GM12873 (cell line): ENCODE measurements around the gene MPIG6B.

ENCODE experiments used
- TF ChIP-seq, protein P1 (sequence below): IDR thresholded peaks from 2 replicates; pipeline ENCODE4 v1.5.1; 2012; ENCODE audit warnings: low read depth, mild to moderate bottlenecking, moderate library complexity, low read length, control low read depth; ENCODE audit not compliant: insufficient read depth; ENCODE audit errors: missing control alignments

Gene MPIG6B, protein sequence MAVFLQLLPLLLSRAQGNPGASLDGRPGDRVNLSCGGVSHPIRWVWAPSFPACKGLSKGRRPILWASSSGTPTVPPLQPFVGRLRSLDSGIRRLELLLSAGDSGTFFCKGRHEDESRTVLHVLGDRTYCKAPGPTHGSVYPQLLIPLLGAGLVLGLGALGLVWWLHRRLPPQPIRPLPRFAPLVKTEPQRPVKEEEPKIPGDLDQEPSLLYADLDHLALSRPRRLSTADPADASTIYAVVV

GRCh38 chr6:31723245-31723979 is at the start of gene MPIG6B:
Gene MPIG6B, plus strand, starts transcription at chr6:31723373. Its CDS starts 11 bp downstream, at chr6:31723384.
- TF ChIP-seq, protein P1, sequence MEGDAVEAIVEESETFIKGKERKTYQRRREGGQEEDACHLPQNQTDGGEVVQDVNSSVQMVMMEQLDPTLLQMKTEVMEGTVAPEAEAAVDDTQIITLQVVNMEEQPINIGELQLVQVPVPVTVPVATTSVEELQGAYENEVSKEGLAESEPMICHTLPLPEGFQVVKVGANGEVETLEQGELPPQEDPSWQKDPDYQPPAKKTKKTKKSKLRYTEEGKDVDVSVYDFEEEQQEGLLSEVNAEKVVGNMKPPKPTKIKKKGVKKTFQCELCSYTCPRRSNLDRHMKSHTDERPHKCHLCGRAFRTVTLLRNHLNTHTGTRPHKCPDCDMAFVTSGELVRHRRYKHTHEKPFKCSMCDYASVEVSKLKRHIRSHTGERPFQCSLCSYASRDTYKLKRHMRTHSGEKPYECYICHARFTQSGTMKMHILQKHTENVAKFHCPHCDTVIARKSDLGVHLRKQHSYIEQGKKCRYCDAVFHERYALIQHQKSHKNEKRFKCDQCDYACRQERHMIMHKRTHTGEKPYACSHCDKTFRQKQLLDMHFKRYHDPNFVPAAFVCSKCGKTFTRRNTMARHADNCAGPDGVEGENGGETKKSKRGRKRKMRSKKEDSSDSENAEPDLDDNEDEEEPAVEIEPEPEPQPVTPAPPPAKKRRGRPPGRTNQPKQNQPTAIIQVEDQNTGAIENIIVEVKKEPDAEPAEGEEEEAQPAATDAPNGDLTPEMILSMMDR: no peak

DNA sequence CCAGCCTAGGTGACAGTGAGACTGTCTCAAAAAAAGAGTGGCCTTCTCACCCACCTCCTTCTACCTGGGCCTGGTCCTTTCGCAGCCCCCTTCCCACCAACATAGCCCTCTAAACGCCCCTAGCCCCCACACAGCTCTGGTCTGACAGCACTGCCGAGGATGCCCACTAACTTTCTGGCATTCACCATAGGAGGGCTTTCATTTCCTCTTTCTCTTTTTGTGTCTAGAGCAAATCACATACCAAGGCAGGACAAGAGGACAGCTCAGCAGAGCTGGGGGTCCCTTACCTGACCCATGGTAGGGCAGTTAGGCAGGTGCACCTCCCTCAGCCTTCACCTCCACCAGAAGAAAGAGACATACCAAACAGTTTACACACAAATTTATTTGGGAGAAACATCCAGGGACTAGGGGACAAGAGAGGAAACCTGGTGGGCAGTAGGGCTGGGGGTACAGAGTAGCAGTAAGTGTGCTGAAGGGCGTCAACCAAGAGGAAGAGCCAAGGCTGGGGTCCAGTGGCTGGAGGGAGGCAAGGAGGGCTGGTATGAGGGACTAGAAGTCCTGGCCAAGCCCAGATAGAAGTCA is 46.8 kb upstream of the MPIG6B start:
- TF ChIP-seq, protein P1: no peak

DNA sequence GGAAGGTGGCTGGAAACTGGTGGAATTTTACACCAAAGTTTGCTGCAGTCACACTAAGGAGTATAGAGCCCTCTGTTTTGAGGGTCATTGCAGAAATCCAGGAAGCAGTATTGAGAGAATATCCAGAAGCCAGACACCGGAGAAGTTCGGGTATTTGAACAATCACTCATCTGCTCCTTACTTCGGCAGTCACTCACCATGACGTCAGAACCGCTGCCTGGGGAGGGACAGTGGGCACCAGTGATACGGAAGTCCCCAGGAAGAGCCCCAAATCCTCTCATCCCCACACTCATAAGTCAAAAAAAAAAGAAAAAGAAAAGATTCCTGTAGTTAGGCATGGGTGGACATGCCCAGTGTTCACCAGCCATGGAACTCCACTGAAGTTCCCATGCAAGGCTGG is 46.3 kb upstream of the MPIG6B start:
- TF ChIP-seq, protein P1: no peak

GRCh38 chr6:31677955-31678354 is 45.2 kb upstream of the MPIG6B start:
- TF ChIP-seq, protein P1: no peak

DNA sequence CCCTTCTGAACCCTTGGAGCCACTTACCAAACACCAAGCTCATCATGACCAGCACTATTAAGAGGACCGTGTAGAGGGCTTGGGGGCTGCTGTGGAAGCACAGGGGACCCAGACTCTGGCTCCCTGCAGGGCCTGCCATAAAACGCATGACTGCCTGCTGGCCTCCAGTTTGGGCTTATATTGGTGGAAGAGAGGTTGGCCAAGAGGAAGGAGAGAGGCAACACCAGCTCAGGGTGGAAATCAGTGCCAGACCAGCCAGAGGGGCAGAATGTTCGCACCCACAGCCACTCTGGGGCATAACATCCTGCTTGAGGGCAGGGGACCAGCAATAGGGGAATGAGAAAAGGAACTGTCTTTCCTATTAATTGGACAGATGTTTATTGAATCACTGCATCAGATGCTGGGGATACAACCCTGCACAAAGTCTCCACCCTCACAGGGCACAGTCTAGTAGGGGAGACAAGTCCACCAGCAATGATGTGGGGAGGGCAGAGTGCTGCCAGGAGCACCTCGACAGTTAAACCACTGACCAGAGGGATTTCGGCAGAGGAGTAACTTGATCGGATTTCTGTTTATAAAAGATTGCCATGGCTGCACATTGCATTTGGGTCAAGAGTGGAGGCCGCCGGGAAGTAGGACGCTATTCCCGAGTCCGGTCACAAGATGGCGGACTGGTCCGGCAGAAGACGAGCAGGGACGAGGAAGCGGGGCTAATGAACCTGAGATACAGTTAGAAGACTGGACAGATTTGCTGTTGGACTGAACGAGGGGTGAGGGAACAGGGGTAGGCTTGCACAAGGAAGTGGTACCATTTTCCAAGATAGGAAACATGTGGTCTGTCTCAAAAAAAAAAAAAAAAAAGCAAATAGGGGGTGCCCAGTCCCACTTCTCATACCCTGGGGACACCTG is 42.7 kb upstream of the MPIG6B start, which contains the start of gene LY6G5C:
Gene LY6G5C (minus strand): TSS at position 842 of the 909 bp plus-strand sequence. CDS start 694 bp downstream, at position 148.
- TF ChIP-seq, protein P1: peak; percentile 78

GRCh38 chr6:31681135-31681671 is 42.0 kb upstream of the MPIG6B start:
- TF ChIP-seq, protein P1: peak; percentile 26
